ENCODE data around the gene HVCN1. TPM values are rescaled to one million over a fixed set of nuclear protein-coding genes. Genes with fewer than 3 reads are reported as not detected.
"Not testable (repeated sequence)": the region's sequence is repeated elsewhere in the genome, so short reads cannot be mapped to it uniquely, and the experiment has no call there.

Gene HVCN1
- total RNA-seq, 1 experiment from 2014 or later = 2.2 TPM

GRCh38 chr12:110602085-110602814 lies 86.7 kb downstream of the HVCN1 start:
- H3K4me1 ChIP-seq (ENCODE audit: insufficient read depth, low read length); H3K27me3 ChIP-seq (ENCODE audit: low read length); H3F3A ChIP-seq (ENCODE audit: low read length, unreplicated experiment); H3K4me2 ChIP-seq (ENCODE audit: low read length); H3K9me3 ChIP-seq (ENCODE audit: low read length); H3K9ac ChIP-seq (ENCODE audit: low read length); H3K4me3 ChIP-seq (ENCODE audit: low read length); H3K36me3 ChIP-seq (ENCODE audit: low read depth, low read length); BruUV-seq (replicated peaks); H4K20me1 ChIP-seq (ENCODE audit: low read length); H3K9me2 ChIP-seq (replicated peaks; ENCODE audit: low read length); H3K79me2 ChIP-seq (ENCODE audit: low read length); H2AFZ ChIP-seq (ENCODE audit: low read length); H3K27ac ChIP-seq (ENCODE audit: low read length): not testable (repeated sequence)
- ChIA-PET POLR2A (ENCODE audit: unreplicated experiment) (interaction anchor here (0.6 kb wide), 1 partner anchor 152 kb away, joined by 4 read pairs; the partner anchor contains the start of gene ARPC3), CTCF (interaction anchor here (0.6 to 2.7 kb wide), 4 partner anchors 50 to 152 kb away, joined by 6 to 25 read pairs (median 8); partner anchors contain the start of genes ARPC3, FAM216A and GPN3)
- peak; percentile 89 for ATAC-seq
- intact Hi-C loops (cut with micrococcal nuclease) = loop anchor here (1.0 to 5.0 kb wide), 3 partner anchors 134 to 285 kb away; partner anchors contain the start of genes ARPC3, FAM216A and GPN3
- TF ChIP-seq CTCF (conservative IDR thresholded peaks at IDR 0.05; ENCODE audit: low read depth, low read length) = peak; percentile 93
- DNase-seq = peak; percentile 76

- intact Hi-C loops (cut with micrococcal nuclease) = loop anchor here (1.0 to 5.0 kb wide), 3 partner anchors 48 to 287 kb away; no protein-coding TSS in a partner anchor
- Histone ChIP-seq H3K4me3 (ENCODE audit: low read length) (no peak overlapping the region), H2AFZ (ENCODE audit: low read length) (0 out of 2 replicates have a peak overlapping the region, but pooled peaks have one; percentile 43), H3K9me2 (replicated peaks; ENCODE audit: low read length) (no peaks in the 10 kb centered on the region), H4K20me1 (ENCODE audit: low read length) (no peaks in the 10 kb centered on the region), H3K27me3 (ENCODE audit: low read length) (no peaks in the 10 kb centered on the region), H3K79me2 (ENCODE audit: low read length) (no peaks in the 10 kb centered on the region), H3K4me2 (ENCODE audit: low read length) (no peak overlapping the region), H3K9ac (ENCODE audit: low read length) (no peak overlapping the region), H3K9me3 (ENCODE audit: low read length) (no peaks in the 10 kb centered on the region), H3F3A (ENCODE audit: low read length, unreplicated experiment) (no peaks in the 10 kb centered on the region), H3K4me1 (ENCODE audit: insufficient read depth, low read length) (no peaks in the 10 kb centered on the region), H3K27ac (ENCODE audit: low read length) (no peak overlapping the region), H3K36me3 (ENCODE audit: low read depth, low read length) (no peaks in the 10 kb centered on the region)
- CTCF ChIA-PET = interaction anchor here (0.5 to 2.7 kb wide), 10 partner anchors 22 to 206 kb away, joined by 3 to 25 read pairs (median 10); partner anchors contain the start of genes ARPC3, FAM216A and GPN3
- peak; percentile 89 for DNase-seq
- peak; percentile 54 for ATAC-seq
- POLR2A ChIA-PET (ENCODE audit: unreplicated experiment) = interaction anchor here (0.6 kb wide), 1 partner anchor 52 kb away, joined by 9 read pairs; no protein-coding TSS in a partner anchor
- BruUV-seq (replicated peaks) = no TSS peak
- no peak for TF ChIP-seq EZH2 (IDR thresholded peaks at IDR 0.05; ENCODE audit: low read length, unreplicated experiment)
- peak; percentile 85 for TF ChIP-seq CTCF (conservative IDR thresholded peaks at IDR 0.05; ENCODE audit: low read depth, low read length)
These were observed 88.7 kb downstream of the HVCN1 start for GRCh38 chr12:110600254-110600653.

DNA sequence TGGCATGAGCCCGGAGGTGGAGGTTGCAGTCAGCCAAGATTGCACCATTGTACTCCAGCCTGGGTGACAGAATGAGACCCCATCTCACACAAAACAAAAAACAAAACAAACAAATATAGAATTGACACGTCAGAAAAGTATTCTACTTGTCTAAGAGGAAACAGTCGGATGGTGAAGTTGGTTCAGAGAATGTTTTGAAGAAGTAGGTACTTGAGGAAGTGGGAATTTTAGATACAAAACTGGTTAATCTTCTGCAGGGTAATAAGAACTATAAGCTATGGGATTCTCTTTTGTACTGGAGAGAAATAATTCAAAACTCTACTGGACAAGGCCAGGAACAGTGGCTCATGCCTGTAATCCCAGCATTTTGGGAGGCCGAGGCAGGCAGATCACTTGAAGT lies 89.6 kb downstream of the HVCN1 start:
- Histone ChIP-seq H3K9me2 (replicated peaks; ENCODE audit: low read length) (no peaks in the 10 kb centered on the region), H3K4me3 (ENCODE audit: low read length) (no peak overlapping the region), H2AFZ (ENCODE audit: low read length) (no peak overlapping the region), H3F3A (ENCODE audit: low read length, unreplicated experiment) (no peaks in the 10 kb centered on the region), H3K36me3 (ENCODE audit: low read depth, low read length) (no peaks in the 10 kb centered on the region), H4K20me1 (ENCODE audit: low read length) (no peaks in the 10 kb centered on the region), H3K79me2 (ENCODE audit: low read length) (no peaks in the 10 kb centered on the region), H3K27ac (ENCODE audit: low read length) (no peak overlapping the region), H3K27me3 (ENCODE audit: low read length) (no peaks in the 10 kb centered on the region), H3K4me2 (ENCODE audit: low read length) (no peak overlapping the region), H3K9ac (ENCODE audit: low read length) (no peak overlapping the region), H3K9me3 (ENCODE audit: low read length) (no peaks in the 10 kb centered on the region), H3K4me1 (ENCODE audit: insufficient read depth, low read length) (no peaks in the 10 kb centered on the region)
- ChIA-PET POLR2A (ENCODE audit: unreplicated experiment) (interaction anchor here (0.6 kb wide), 1 partner anchor 51 kb away, joined by 9 read pairs; no protein-coding TSS in a partner anchor), CTCF (interaction anchor here (1.2 to 1.8 kb wide), 3 partner anchors 21 to 86 kb away, joined by 3 to 16 read pairs (median 8); no protein-coding TSS in a partner anchor)
- no peak for DNase-seq
- intact Hi-C loops (cut with micrococcal nuclease) = no loop called here
- no peak for ATAC-seq
- BruUV-seq (replicated peaks) = no TSS peak
- TF ChIP-seq EZH2phosphoT487 (IDR thresholded peaks at IDR 0.05; ENCODE audit: borderline replicate concordance, low read length) = no peak
- no peak for TF ChIP-seq EZH2 (IDR thresholded peaks at IDR 0.05; ENCODE audit: low read length, unreplicated experiment)
- no peak for TF ChIP-seq CTCF (conservative IDR thresholded peaks at IDR 0.05; ENCODE audit: low read depth, low read length)
